Activated CD8-positive, alpha-beta memory T cell treated with anti-CD3 and anti-CD28 coated beads for 24 hours (primary cell): ENCODE measurements around the gene NCR1.
"Not testable (repeated sequence)": the region's sequence is repeated elsewhere in the genome, so short reads cannot be mapped to it uniquely, and the experiment has no call there.

Source experiments
- DNase-seq: peaks from one replicate; pipeline ENCODE4 v3.0.0-alpha.2; 2020

Gene NCR1, protein sequence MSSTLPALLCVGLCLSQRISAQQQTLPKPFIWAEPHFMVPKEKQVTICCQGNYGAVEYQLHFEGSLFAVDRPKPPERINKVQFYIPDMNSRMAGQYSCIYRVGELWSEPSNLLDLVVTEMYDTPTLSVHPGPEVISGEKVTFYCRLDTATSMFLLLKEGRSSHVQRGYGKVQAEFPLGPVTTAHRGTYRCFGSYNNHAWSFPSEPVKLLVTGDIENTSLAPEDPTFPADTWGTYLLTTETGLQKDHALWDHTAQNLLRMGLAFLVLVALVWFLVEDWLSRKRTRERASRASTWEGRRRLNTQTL

GRCh38 chr19:54905803-54906511, at the start of gene NCR1:
Gene NCR1, plus strand, starts transcription at chr19:54906148. Its CDS starts 40 bp downstream, at chr19:54906188.
- DNase-seq: no peak

- not testable (repeated sequence) for DNase-seq
Measured at GRCh38 chr19:54858476-54858875, 47.5 kb upstream of the NCR1 start.

DNA sequence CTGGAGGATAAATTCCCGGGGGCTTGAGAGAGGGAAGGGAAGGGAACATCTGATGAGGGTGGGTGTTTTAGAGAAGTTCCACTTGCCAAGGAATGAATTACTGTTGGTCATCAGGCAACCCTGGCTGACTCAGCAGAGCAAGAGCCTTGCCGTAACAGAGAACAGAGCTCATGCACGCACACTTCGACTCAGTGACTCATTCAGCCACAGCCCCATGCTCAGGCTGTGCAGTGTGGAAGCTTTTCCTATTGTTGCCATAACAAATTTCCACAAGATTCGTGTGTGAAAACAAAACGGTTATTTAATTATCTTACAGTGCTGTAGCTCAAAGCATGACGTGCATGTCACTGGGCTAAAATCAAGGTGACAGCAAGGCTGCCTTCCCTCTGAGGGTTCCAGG, 46.5 kb upstream of the NCR1 start:
- DNase-seq: not testable (repeated sequence)

GRCh38 chr19:54863459-54863858, 42.5 kb upstream of the NCR1 start:
- DNase-seq: not testable (repeated sequence)

GRCh38 chr19:54871696-54872095, 34.3 kb upstream of the NCR1 start:
- no peak for DNase-seq

DNA sequence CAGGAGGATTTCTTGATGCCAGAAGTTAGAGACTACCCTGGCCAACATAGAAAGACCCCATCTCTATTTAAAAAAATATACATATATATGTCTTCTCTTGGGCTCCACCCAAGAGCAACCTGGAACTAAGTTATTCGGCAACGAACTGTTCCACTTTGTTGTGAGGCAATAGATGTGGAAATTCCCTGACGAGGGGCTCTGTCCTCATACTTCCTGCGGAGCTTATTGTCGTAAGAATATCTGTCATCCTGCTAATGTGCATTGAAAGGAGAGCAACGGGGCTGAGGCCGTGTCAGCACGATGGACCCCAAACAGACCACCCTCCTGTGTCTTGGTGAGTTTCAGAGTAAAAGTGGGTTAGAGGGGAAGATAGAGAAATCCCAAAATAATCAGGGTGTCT, 32.0 kb upstream of the NCR1 start, which contains the start of gene FCAR:
Gene FCAR, plus strand, starts transcription at position 246 of the 400 bp plus-strand sequence. Its CDS starts 55 bp downstream, at position 301.
- DNase-seq: no peak

DNA sequence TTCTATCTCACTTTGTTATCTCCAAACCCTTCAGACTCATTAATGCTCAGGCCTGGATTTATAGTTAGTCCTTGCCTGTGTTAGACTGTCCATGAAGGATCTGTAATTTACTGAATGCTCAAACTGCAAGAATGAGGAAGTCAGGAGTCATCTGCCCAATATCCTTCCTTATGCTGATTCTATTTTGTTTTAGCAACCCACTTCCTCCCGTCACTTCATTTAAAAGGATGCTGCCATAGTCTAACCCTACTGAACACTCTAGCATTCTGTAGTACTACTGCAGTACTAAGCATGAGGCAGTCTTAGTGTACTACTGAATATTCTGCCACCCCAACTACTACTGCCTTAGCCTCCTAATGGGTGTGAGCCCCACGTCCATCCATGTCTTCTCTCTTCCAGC, 30.4 kb upstream of the NCR1 start:
- no peak for DNase-seq

DNA sequence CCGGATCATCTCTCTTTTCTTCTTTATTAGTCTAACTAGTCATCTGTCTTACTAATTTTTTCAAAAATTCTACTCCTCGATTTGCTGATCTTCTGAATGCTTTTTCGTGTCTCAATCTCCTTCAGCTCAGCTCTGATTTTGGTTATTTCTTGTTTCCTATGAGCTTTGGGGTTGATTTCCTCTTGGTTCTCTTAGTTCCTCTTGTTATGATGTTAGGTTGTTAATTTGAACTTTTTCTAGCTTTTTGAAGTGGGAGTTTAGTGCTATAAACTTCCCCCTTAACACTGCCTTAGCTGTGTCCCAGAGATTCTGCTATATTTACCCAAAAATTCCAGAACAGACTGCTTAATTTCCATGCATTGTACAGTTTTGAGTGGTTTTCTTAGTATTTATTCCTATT, 28.5 kb upstream of the NCR1 start:
- DNase-seq: no peak

GRCh38 chr19:54881884-54882283, 24.1 kb upstream of the NCR1 start:
- no peak for DNase-seq

DNA sequence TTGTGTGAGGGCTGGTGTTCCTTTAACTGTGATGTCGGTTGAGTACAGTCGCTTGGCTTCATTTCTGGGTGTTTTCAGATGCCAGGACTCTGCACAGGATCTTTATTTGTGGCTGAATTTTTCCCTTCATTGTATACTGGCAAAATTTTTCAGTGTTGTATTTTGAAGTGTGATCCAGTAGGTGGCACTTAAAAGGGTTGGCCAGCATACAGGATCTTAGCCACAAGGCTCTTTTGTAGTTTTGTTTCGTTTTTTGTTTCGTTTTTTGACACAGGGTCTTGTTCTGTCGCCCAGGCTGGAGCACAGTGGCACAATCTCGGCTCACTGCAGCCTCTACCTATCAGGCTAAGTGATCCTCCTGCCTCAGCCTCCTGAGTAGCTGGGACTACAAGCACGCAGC, 23.2 kb upstream of the NCR1 start:
- DNase-seq: no peak

DNA sequence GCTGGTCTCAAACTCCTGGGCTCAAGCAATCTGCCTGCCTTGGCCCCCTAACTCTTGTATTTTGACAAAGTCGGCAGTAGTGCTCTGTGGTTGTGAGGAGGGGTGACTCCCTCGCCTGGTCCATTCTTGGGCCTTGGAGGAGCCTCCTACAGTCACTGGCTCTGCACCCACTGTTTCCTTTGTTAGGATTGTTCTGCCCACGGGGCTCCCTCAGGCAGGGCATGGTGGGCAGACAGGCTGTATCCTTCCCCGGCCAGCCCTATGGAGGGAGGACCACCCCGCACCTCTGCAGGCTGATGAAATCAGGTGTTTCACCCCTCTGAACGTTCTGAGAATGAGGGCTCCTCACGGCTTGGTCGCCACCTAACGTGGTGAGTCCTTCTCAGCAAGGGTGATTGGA, 22.7 kb upstream of the NCR1 start:
- no peak for DNase-seq

GRCh38 chr19:54888239-54888638, 17.7 kb upstream of the NCR1 start:
- no peak for DNase-seq

DNA sequence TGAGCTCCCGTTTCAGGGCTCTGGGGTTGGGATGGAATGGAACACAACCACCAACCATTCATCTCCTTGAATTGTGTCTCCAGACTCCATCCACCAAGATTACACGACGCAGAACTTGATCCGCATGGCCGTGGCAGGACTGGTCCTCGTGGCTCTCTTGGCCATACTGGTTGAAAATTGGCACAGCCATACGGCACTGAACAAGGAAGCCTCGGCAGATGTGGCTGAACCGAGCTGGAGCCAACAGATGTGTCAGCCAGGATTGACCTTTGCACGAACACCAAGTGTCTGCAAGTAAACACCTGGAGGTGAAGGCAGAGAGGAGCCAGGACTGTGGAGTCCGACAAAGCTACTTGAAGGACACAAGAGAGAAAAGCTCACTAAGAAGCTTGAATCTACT, 16.4 kb upstream of the NCR1 start:
- no peak for DNase-seq

- no peak for DNase-seq
Measured at GRCh38 chr19:54893406-54893805, 12.5 kb upstream of the NCR1 start.

DNA sequence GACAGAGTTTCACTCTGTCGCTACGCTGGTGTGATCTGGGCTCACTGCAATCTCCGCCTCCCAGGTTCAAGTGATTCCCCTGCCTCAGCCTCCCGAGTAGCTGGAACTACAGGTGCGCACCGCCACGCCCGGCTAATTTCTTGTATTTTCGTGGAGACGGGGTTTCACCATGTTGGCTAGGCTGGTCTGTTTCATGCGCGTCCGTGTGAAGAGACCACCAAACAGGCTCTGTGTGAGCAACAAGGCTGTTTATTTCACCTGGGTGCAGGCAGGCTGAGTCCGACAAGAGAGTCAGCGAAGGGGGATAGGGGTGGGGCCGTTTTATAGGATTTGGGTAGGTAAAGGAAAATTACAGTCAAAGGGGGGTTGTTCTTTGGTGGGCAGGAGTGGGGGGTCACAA, 11.8 kb upstream of the NCR1 start:
- not testable (repeated sequence) for DNase-seq

DNA sequence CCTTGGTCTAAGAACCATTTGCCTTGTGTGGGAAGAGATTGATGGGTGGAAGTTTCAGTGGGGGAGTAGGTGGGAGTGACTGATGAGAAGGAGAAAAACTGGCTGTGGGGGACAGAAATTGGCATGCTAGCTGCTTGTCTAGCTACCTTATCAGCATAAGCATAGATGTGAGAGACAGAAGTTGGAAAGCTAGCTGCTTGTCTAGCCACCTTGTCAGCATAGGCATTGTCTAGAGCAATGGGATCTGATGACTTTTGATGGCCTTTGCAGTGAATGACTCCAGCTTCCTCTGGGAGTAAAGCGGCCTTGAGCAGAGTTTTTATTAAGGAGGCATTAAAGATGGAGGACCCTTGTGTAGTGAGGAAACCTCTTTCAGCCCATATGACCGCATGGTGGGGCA, 9.9 kb upstream of the NCR1 start:
- DNase-seq: no peak

DNA sequence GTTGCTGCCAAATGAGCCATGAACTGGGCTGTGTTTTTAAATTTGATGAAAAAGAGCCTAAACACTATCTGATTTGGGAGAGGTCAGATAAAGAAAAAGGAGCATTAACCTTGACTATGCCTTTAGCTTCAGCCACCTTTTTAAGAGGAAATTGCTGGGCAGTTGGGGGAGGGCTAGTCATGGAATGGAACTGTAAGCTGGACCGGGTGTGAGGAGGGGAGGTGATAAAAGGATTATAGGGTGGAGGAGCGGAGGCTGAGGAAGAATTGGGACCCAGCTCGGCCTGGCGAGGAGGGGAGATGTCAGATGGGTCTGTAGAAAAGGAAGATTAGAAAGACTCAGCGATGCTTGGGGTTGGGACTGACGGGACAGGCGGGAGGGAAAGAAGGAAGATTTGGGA, 7.3 kb upstream of the NCR1 start:
- not testable (repeated sequence) for DNase-seq

GRCh38 chr19:54899646-54900045, 6.3 kb upstream of the NCR1 start:
- DNase-seq: not testable (repeated sequence)

GRCh38 chr19:54901153-54901552, 4.8 kb upstream of the NCR1 start:
- DNase-seq: not testable (repeated sequence)

DNA sequence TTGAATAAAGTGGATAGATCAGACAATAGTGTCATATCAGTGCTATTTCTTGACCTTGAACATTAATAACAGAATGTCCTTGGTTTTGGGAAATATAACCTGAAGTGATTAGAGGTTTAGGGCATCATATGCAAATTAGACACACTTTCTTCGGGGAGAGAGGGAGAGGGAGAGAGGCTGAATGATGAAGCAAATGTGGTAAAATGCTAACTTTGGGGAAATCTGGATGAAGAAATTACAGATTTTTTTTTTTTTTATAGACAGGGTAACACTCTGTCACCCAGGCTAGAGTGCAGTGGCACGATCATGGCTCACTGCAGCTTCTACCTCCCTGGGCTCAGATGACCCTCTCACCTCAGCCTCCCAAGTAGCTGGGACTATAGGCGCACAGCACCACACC, 3.9 kb upstream of the NCR1 start:
- DNase-seq: no peak

GRCh38 chr19:54903303-54903702, 2.6 kb upstream of the NCR1 start:
- no peak for DNase-seq

DNA sequence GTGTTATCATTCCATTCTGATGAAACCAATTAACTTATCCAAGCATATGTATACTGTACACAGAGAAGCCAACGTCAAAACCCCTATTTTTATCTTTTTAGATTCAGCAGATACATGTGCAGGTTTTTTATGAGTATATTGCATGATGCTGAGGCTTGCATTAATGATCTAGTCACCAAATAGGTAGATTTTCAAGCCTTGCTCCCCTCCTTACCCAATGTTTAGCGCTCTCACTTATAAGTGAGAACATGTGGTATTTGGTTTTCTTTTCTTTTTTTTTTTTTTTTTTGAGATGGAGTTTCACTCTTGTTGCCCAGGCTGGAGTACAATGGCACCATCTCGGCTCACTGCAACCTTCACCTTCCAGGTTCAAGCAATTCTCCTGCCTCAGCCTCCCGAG, 1.7 kb upstream of the NCR1 start:
- DNase-seq: not testable (repeated sequence)

DNA sequence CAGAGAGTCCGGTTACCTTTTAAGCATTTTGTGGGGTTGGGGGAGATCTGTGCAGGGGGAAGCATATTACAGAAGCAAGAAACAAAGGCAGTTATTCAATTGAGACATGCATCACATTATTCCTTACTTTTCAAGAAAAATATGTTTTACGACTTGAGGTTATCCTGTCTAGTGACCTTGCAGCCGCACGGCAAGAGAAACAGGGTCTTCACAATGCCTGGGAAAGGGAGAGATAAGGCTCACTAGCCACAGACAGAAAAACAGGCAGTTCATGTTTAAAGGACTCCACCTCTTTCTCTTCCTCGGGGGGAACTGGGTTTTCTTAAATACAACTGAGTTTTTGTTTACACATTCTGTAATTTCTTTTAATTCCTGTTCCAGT, 536 bp upstream of the NCR1 start:
- no peak for DNase-seq

DNA sequence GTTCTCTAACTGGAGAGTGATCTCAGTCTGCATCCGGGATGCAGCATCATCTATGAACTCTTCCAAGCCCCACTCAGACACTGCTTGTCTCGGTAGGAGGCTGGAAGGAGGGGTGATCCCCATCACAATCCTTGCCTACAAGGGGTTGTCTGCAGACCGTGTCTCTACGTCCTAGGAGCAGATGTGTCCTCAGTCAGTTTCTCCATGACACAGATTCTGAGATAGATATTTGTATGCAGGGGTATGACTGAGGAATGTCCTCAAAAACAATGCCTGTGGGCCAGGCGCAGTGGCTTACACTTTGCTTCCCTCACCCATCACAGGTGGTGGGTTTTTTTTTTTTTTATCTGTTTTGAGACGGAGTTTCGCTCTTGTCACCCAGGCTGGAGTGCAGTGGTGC, 871 bp downstream of the NCR1 start:
- DNase-seq: no peak

GRCh38 chr19:54907899-54908298, 2.0 kb downstream of the NCR1 start:
- not testable (repeated sequence) for DNase-seq
